HCT116 (cell line): ENCODE measurements around the gene SCAF8.

Experiments used
- CEBPB ChIP-seq: IDR thresholded peaks from 2 replicates; pipeline ENCODE4 v1.6.1; 2012; ENCODE audit warnings: low read depth
- EZH2 ChIP-seq: fragments of 200-600 bp; sonication (generic); IDR thresholded peaks from 2 replicates; pipeline ENCODE4 v1.6.1; 2017; ENCODE audit warnings: antibody characterized with exemption, mixed run types
- EZH2phosphoT487 ChIP-seq: fragments of 200-600 bp; IDR thresholded peaks from 2 replicates; pipeline ENCODE4 v1.6.1; 2018; ENCODE audit warnings: antibody characterized with exemption, borderline replicate concordance
- POLR2A ChIP-seq: IDR thresholded peaks from 2 replicates; pipeline ENCODE4 v1.7.0; 2011; ENCODE audit warnings: borderline replicate concordance; ENCODE audit not compliant: insufficient read depth, insufficient read length; ENCODE audit errors: extremely low read depth
- POLR2AphosphoS5 ChIP-seq: IDR thresholded peaks from 2 replicates; pipeline ENCODE4 v1.6.1; 2011; ENCODE audit warnings: mild to moderate bottlenecking, low read depth, low read length, moderate library complexity
- RAD21 ChIP-seq: IDR thresholded peaks from 2 replicates; pipeline ENCODE4 v1.6.1; 2012; ENCODE audit warnings: low read depth, mild to moderate bottlenecking
- SIN3A ChIP-seq: IDR thresholded peaks from 2 replicates; pipeline ENCODE4 v1.6.1; 2012; ENCODE audit warnings: low read depth
- SP1 ChIP-seq: IDR thresholded peaks from 2 replicates; pipeline ENCODE4 v1.6.1; 2012; ENCODE audit warnings: low read depth
- SRF ChIP-seq: IDR thresholded peaks from 2 replicates; pipeline ENCODE4 v1.6.1; 2012; ENCODE audit warnings: low read depth
- ZNF274 ChIP-seq: fragments of 200-500 bp; sonication (Bioruptor generic); IDR thresholded peaks from 2 replicates; pipeline ENCODE4 v1.6.1; 2014; ENCODE audit warnings: mild to moderate bottlenecking, low read depth, low read length, inconsistent platforms
- TF ChIP-seq, protein P1 (sequence below), 3 experiments: fragments of 200-600 bp in 1 of 3; sonication (generic) in 1 of 3; IDR thresholded peaks in 2 of 3; conservative IDR thresholded peaks in 1 of 3; 2 replicates each; pipeline ENCODE4 v1.5.1; 2012 to 2017; ENCODE audit warnings: low read depth in 2 of 3, low read length in 2 of 3, antibody characterized with exemption in 1 of 3, borderline replicate concordance in 1 of 3, control low read depth in 1 of 3, mild to moderate bottlenecking in 1 of 3, mixed read lengths in 1 of 3, mixed run types in 1 of 3, moderate library complexity in 1 of 3; ENCODE audit not compliant: insufficient read depth in 1 of 3
- TF ChIP-seq, protein P2 (sequence below): IDR thresholded peaks from 2 replicates; pipeline ENCODE4 v1.6.1; 2012

- TF ChIP-seq EZH2phosphoT487 (no peak), POLR2A (no peak), RAD21 (no peak), SIN3A (no peak), POLR2AphosphoS5 (no peak), SP1 (no peak), EZH2 (no peak), ZNF274 (no peak), CEBPB (no peak), SRF (no peak)
- TF ChIP-seq, protein P1, sequence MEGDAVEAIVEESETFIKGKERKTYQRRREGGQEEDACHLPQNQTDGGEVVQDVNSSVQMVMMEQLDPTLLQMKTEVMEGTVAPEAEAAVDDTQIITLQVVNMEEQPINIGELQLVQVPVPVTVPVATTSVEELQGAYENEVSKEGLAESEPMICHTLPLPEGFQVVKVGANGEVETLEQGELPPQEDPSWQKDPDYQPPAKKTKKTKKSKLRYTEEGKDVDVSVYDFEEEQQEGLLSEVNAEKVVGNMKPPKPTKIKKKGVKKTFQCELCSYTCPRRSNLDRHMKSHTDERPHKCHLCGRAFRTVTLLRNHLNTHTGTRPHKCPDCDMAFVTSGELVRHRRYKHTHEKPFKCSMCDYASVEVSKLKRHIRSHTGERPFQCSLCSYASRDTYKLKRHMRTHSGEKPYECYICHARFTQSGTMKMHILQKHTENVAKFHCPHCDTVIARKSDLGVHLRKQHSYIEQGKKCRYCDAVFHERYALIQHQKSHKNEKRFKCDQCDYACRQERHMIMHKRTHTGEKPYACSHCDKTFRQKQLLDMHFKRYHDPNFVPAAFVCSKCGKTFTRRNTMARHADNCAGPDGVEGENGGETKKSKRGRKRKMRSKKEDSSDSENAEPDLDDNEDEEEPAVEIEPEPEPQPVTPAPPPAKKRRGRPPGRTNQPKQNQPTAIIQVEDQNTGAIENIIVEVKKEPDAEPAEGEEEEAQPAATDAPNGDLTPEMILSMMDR (IDR thresholded peaks at IDR 0.05 in 2 of 3, conservative IDR thresholded peaks at IDR 0.05 in 1 of 3; ENCODE audit: borderline replicate concordance in 1 of 3, insufficient read depth in 1 of 3, low read depth in 2 of 3, low read length in 2 of 3), result no peak
- TF ChIP-seq, protein P2, sequence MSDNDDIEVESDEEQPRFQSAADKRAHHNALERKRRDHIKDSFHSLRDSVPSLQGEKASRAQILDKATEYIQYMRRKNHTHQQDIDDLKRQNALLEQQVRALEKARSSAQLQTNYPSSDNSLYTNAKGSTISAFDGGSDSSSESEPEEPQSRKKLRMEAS, result no peak
These were observed 89.8 kb downstream of the SCAF8 start for GRCh38 chr6:154822947-154823558.
